Keratinocyte (primary cell): Measurements from ENCODE around the gene PTCSC3.

ENCODE experiments used
- EZH2 ChIP-seq: IDR thresholded peaks from one replicate; pipeline ENCODE4 v1.6.1; 2012; ENCODE audit warnings: inconsistent platforms, mild to moderate bottlenecking, low read length, moderate library complexity
- TF ChIP-seq, protein P1 (sequence below), 3 experiments: IDR thresholded peaks in 1 of 3; conservative IDR thresholded peaks in 1 of 3; optimal IDR thresholded peaks in 1 of 3; 2 replicates in 2 of 3; 3 replicates in 1 of 3; pipeline versions ENCODE3 to v1.5.1; 2011; ENCODE audit warnings: low read length in 3 of 3, mild to moderate bottlenecking in 3 of 3, moderate library complexity in 2 of 3, control low read depth in 1 of 3, inconsistent platforms in 1 of 3; ENCODE audit not compliant: insufficient read depth in 2 of 3; ENCODE audit errors: extremely low read depth in 1 of 3

DNA sequence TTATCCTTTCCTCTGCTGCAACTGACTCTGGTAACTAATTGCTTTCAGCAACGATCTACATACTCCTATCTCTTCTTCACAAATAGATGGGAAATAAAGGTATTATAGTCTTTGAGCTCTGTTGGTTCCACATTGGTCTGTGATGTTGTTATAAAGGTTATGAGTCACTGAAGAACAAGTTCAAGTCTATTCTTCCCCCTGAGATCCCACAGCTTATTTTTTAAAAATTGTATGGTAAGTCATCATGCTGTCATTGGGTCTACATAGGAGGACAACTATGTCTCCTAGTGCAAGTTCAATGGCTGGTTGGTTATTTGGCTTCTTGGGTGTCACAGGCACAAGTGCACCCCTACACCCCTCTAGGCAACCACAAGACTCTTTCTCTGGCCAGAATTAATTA lies 49.6 kb upstream of the PTCSC3 start:
- TF ChIP-seq, protein P1, sequence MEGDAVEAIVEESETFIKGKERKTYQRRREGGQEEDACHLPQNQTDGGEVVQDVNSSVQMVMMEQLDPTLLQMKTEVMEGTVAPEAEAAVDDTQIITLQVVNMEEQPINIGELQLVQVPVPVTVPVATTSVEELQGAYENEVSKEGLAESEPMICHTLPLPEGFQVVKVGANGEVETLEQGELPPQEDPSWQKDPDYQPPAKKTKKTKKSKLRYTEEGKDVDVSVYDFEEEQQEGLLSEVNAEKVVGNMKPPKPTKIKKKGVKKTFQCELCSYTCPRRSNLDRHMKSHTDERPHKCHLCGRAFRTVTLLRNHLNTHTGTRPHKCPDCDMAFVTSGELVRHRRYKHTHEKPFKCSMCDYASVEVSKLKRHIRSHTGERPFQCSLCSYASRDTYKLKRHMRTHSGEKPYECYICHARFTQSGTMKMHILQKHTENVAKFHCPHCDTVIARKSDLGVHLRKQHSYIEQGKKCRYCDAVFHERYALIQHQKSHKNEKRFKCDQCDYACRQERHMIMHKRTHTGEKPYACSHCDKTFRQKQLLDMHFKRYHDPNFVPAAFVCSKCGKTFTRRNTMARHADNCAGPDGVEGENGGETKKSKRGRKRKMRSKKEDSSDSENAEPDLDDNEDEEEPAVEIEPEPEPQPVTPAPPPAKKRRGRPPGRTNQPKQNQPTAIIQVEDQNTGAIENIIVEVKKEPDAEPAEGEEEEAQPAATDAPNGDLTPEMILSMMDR (optimal IDR thresholded peaks at IDR 0.05 in 1 of 3, IDR thresholded peaks at IDR 0.05 in 1 of 3, conservative IDR thresholded peaks at IDR 0.05 in 1 of 3; ENCODE audit: extremely low read depth in 1 of 3, insufficient read depth in 2 of 3, low read length in 3 of 3), result no peak
- TF ChIP-seq EZH2, result no peak
